SK-N-SH (cell line): ENCODE measurements around the gene HINFP. TPM values are rescaled to one million over a fixed set of nuclear protein-coding genes. Genes with fewer than 3 reads are reported as not detected.

Source experiments
- CTCF ChIA-PET: fragments of 300-600, 350-600 bp; formaldehyde crosslinking; extraction: SDS; loops from one replicate; lab custom pipeline; 2021; lab: Yijun Ruan, JAX
- POLR2A ChIA-PET: fragments of 350-600 bp; sonication (Branson Sonifier 250); formaldehyde crosslinking; extraction: SDS; loops from one replicate; lab custom pipeline; 2020; ENCODE audit warnings: antibody characterized with exemption, inconsistent platforms; lab: Yijun Ruan, JAX
- DNase-seq: peaks from one replicate; pipeline ENCODE4 v3.0.0; 2012
- H2AFZ ChIP-seq: fragments of 200-600 bp; sonication (generic); 2 replicates; pipeline ENCODE4 v1.8.1; 2016; ENCODE audit warnings: antibody characterized with exemption, mild to moderate bottlenecking, low read depth
- H3F3A ChIP-seq: fragments of 200-600 bp; sonication (generic); replicated peaks from 2 replicates; pipeline ENCODE3; 2016; ENCODE audit warnings: antibody characterized with exemption, mild to moderate bottlenecking; ENCODE audit not compliant: insufficient read depth
- H3K27ac ChIP-seq, 2 experiments: fragments of 200-500 bp in 1 of 2; fragments of 200-600 bp in 1 of 2; sonication (Bioruptor generic) in 1 of 2; sonication (generic), shearing (Covaris generic) in 1 of 2; 2 replicates each; pipeline versions ENCODE4 v1.5.1 to v1.6.1; 2014 to 2016; ENCODE audit warnings: low read depth in 2 of 2, inconsistent platforms in 1 of 2, low read length in 1 of 2, mild to moderate bottlenecking in 1 of 2, mixed read lengths in 1 of 2
- H3K27me3 ChIP-seq: fragments of 200-600 bp; sonication (generic), shearing (Covaris generic); 2 replicates; pipeline ENCODE4 v1.6.1; 2016; ENCODE audit warnings: mixed run types; ENCODE audit not compliant: insufficient read depth
- H3K36me3 ChIP-seq, 2 experiments: fragments of 200-500 bp in 1 of 2; fragments of 200-600 bp in 1 of 2; sonication (Bioruptor generic) in 1 of 2; sonication (generic) in 1 of 2; replicated peaks in 1 of 2; 2 replicates each; pipeline versions ENCODE3 to v1.5.1; 2014 to 2016; ENCODE audit warnings: low read length in 1 of 2, mild to moderate bottlenecking in 1 of 2; ENCODE audit not compliant: insufficient read depth in 2 of 2, control insufficient read depth in 1 of 2
- H3K4me1 ChIP-seq, 2 experiments: fragments of 200-500 bp in 1 of 2; fragments of 200-600 bp in 1 of 2; sonication (Bioruptor generic) in 1 of 2; sonication (generic), shearing (Covaris generic) in 1 of 2; 2 replicates each; pipeline versions ENCODE4 v1.5.1 to v1.6.1; 2014 to 2016; ENCODE audit warnings: low read depth in 1 of 2, low read length in 1 of 2, mixed run types in 1 of 2; ENCODE audit not compliant: insufficient read depth in 2 of 2, control insufficient read depth in 1 of 2
- H3K4me2 ChIP-seq: fragments of 200-600 bp; sonication (generic), shearing (Covaris generic); 2 replicates; pipeline ENCODE4 v1.6.1; 2017; ENCODE audit warnings: mixed run types
- H3K4me3 ChIP-seq, 2 experiments: fragments of 200-500 bp in 1 of 2; fragments of 200-600 bp in 1 of 2; sonication (Bioruptor generic) in 1 of 2; sonication (generic), shearing (Covaris generic) in 1 of 2; 2 replicates each; pipeline versions ENCODE4 v1.5.1 to v1.8.1; 2014 to 2016; ENCODE audit warnings: low read depth in 2 of 2, inconsistent platforms in 1 of 2, low read length in 1 of 2, mild to moderate bottlenecking in 1 of 2, mixed read lengths in 1 of 2, moderate library complexity in 1 of 2
- H3K79me2 ChIP-seq: fragments of 200-600 bp; sonication (generic); 2 replicates; pipeline ENCODE4 v1.8.1; 2017; ENCODE audit warnings: mild to moderate bottlenecking; ENCODE audit not compliant: insufficient read depth
- H3K9ac ChIP-seq: fragments of 200-600 bp; sonication (generic); 2 replicates; pipeline ENCODE4 v1.6.1; 2017; ENCODE audit warnings: mixed run types
- H3K9me2 ChIP-seq: fragments of 200-600 bp; sonication (generic); 2 replicates; pipeline ENCODE4 v1.6.1; 2017; ENCODE audit warnings: mixed run types
- H3K9me3 ChIP-seq: fragments of 200-600 bp; sonication (generic); 2 replicates; pipeline ENCODE4 v1.6.1; 2017; ENCODE audit warnings: mixed run types, mild to moderate bottlenecking, moderate library complexity
- H4K20me1 ChIP-seq: fragments of 200-600 bp; sonication (generic); 2 replicates; pipeline ENCODE4 v1.6.1; 2017; ENCODE audit warnings: mild to moderate bottlenecking, mixed run types; ENCODE audit not compliant: insufficient read depth
- CHD2 ChIP-seq: fragments of 150-350 bp; IDR thresholded peaks from 2 replicates; pipeline ENCODE4 v1.6.1; 2018; ENCODE audit warnings: low read length; ENCODE audit not compliant: partially characterized antibody
- ELF1 ChIP-seq: IDR thresholded peaks from 2 replicates; pipeline ENCODE4 v1.4.0; 2012
- EZH2phosphoT487 ChIP-seq: fragments of 200-600 bp; sonication (generic); IDR thresholded peaks from 2 replicates; pipeline ENCODE4 v1.6.1; 2017; ENCODE audit warnings: low read depth, mixed run types, mild to moderate bottlenecking, antibody characterized with exemption, moderate library complexity, borderline replicate concordance
- FOXJ3 ChIP-seq: sonication (generic); formaldehyde crosslinking; IDR thresholded peaks from 2 replicates; pipeline ENCODE4 v1.5.1; 2020; ENCODE audit warnings: mild to moderate bottlenecking, missing genetic modification reagents
- GABPA ChIP-seq: IDR thresholded peaks from 2 replicates; pipeline ENCODE4 v1.4.0; 2012; ENCODE audit warnings: low read depth, mild to moderate bottlenecking
- JUND ChIP-seq: IDR thresholded peaks from 2 replicates; pipeline ENCODE4 v1.4.0; 2012
- NFIC ChIP-seq: IDR thresholded peaks from 2 replicates; pipeline ENCODE4 v1.4.0; 2012; ENCODE audit warnings: borderline replicate concordance
- NRF1 ChIP-seq: IDR thresholded peaks from 2 replicates; pipeline ENCODE4 v1.6.1; 2012; ENCODE audit warnings: low read depth, mild to moderate bottlenecking, low read length
- POLR2AphosphoS5 ChIP-seq: IDR thresholded peaks from 2 replicates; pipeline ENCODE4 v1.6.1; 2012; ENCODE audit warnings: low read depth, low read length
- RFX5 ChIP-seq: IDR thresholded peaks from 2 replicates; pipeline ENCODE4 v1.6.1; 2012; ENCODE audit warnings: mild to moderate bottlenecking, improper control_type of control experiment, low read length
- RXRA ChIP-seq: IDR thresholded peaks from 2 replicates; pipeline ENCODE4 v1.4.0; 2012; ENCODE audit warnings: low read depth, mild to moderate bottlenecking, borderline replicate concordance
- SMC3 ChIP-seq: IDR thresholded peaks from 2 replicates; pipeline ENCODE4 v1.6.1; 2012; ENCODE audit warnings: low read depth, low read length, improper control_type of control experiment
- TCF12 ChIP-seq: IDR thresholded peaks from 2 replicates; pipeline ENCODE4 v1.4.0; 2012
- YY1 ChIP-seq: IDR thresholded peaks from 2 replicates; pipeline ENCODE4 v1.4.0; 2012; ENCODE audit warnings: low read depth, mild to moderate bottlenecking
- WGBS: methylation state at CpG from one replicate; pipeline ENCODE4 v1.1.6; 2017; ENCODE audit warnings: low lambda C conversion rate; 5-methylcytosine and 5-hydroxymethylcytosine counted together
- polyA plus RNA-seq, 3 experiments: library from polyadenylated mRNA; depleted of rRNA; stranded (reverse); fragments of >200 nt; gene quantifications; 2 replicates each; pipeline ENCODE4 v1.2.3, GENCODE V29; 2012
- TF ChIP-seq, protein P1 (sequence below): fragments of 150-350 bp; IDR thresholded peaks from 2 replicates; pipeline ENCODE4 v1.6.1; 2017; ENCODE audit warnings: antibody characterized with exemption, low read length, low read depth, borderline replicate concordance
- TF ChIP-seq, protein P2 (sequence below): fragments of 200-600 bp; sonication (generic); IDR thresholded peaks from 2 replicates; pipeline ENCODE4 v1.6.1; 2017; ENCODE audit warnings: antibody characterized with exemption, mild to moderate bottlenecking, moderate library complexity
- TF ChIP-seq, protein P3 (sequence below): IDR thresholded peaks from 2 replicates; pipeline ENCODE4 v1.4.0; 2012; ENCODE audit warnings: low read depth, borderline replicate concordance
- TF ChIP-seq, protein P4 (sequence below): IDR thresholded peaks from 2 replicates; pipeline ENCODE4; 2012
- TF ChIP-seq, protein P5 (sequence below): fragments of 150-350 bp; IDR thresholded peaks from 2 replicates; pipeline ENCODE4 v1.6.1; 2016; ENCODE audit warnings: mild to moderate bottlenecking, low read depth, low read length
- TF ChIP-seq, protein P6 (sequence below): IDR thresholded peaks from 2 replicates; pipeline ENCODE4 v1.4.0; 2012; ENCODE audit warnings: low read depth

Gene HINFP
- polyA plus RNA-seq, 1 of the 3 experiments (the other 2 are of a cell fraction): 21.8 TPM

DNA sequence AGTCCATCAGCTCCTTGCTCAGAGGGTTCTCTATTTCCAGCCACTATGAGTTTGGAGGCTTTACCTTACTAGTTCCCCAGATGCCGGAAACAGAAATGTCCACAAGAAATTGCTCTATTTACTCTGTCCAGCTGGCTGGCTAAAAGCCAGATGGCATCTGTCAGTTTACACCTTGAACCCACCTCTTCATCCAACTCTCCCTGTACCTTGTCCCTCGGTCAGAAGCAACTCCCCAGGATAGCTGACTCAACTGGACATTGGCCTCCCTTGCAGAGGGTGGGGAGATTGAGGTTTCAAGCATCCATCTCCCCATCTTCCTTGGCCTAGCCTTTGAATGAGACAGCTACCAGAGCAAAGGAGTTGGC is 12.5 kb upstream of the HINFP start:
- Histone ChIP-seq H2AFZ (no peak overlapping the region; the same call in 1 of the 2 replicates), H3K4me2 (peak overlapping the region; percentile 98), H3K9ac (no peak overlapping the region), H3K79me2 (peaks cover 30% of the 10 kb centered on the region; the same call in 1 of the 2 replicates), H3F3A (peaks cover 7% of the 10 kb centered on the region), H3K9me2 (no peaks in the 10 kb centered on the region), H3K36me3 (peaks cover 0 to 20% of the 10 kb centered on the region in 2 experiments), H3K9me3 (no peaks in the 10 kb centered on the region), H3K27me3 (no peaks in the 10 kb centered on the region), H3K4me1 (peaks cover 19 to 25% of the 10 kb centered on the region in 2 experiments), H3K4me3 (peak overlapping the region; percentile 85 to 86; a peak in 3 of 4 replicates), H3K27ac (no peak overlapping the region; a peak in 1 of 4 replicates), H4K20me1 (no peaks in the 10 kb centered on the region)
- no peak for DNase-seq
- ChIA-PET CTCF (interaction anchor here (1.0 to 4.5 kb wide), 5 partner anchors 14 to 215 kb away, joined by 3 to 15 read pairs (median 7); partner anchors contain the start of gene CBL), POLR2A (interaction anchor here (1.0 to 4.3 kb wide), 3 partner anchors 9 to 14 kb away, joined by 3 to 17 read pairs (median 3); partner anchors contain the start of gene HINFP)
- 92% methylated on average over 2 of the region's 2 CpGs for WGBS
- TF ChIP-seq EZH2phosphoT487 (no peak), NFIC (no peak), GABPA (no peak), POLR2AphosphoS5 (no peak), FOXJ3 (CRISPR knock-in tag) (no peak), SMC3 (no peak), RFX5 (no peak), ELF1 (no peak), JUND (no peak), RXRA (no peak), TCF12 (no peak), YY1 (no peak), NRF1 (no peak), CHD2 (no peak)
- TF ChIP-seq, protein P1, sequence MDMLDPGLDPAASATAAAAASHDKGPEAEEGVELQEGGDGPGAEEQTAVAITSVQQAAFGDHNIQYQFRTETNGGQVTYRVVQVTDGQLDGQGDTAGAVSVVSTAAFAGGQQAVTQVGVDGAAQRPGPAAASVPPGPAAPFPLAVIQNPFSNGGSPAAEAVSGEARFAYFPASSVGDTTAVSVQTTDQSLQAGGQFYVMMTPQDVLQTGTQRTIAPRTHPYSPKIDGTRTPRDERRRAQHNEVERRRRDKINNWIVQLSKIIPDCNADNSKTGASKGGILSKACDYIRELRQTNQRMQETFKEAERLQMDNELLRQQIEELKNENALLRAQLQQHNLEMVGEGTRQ: no peak
- TF ChIP-seq, protein P2, sequence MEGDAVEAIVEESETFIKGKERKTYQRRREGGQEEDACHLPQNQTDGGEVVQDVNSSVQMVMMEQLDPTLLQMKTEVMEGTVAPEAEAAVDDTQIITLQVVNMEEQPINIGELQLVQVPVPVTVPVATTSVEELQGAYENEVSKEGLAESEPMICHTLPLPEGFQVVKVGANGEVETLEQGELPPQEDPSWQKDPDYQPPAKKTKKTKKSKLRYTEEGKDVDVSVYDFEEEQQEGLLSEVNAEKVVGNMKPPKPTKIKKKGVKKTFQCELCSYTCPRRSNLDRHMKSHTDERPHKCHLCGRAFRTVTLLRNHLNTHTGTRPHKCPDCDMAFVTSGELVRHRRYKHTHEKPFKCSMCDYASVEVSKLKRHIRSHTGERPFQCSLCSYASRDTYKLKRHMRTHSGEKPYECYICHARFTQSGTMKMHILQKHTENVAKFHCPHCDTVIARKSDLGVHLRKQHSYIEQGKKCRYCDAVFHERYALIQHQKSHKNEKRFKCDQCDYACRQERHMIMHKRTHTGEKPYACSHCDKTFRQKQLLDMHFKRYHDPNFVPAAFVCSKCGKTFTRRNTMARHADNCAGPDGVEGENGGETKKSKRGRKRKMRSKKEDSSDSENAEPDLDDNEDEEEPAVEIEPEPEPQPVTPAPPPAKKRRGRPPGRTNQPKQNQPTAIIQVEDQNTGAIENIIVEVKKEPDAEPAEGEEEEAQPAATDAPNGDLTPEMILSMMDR: no peak
- TF ChIP-seq, protein P3, sequence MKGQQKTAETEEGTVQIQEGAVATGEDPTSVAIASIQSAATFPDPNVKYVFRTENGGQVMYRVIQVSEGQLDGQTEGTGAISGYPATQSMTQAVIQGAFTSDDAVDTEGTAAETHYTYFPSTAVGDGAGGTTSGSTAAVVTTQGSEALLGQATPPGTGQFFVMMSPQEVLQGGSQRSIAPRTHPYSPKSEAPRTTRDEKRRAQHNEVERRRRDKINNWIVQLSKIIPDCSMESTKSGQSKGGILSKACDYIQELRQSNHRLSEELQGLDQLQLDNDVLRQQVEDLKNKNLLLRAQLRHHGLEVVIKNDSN: no peak
- TF ChIP-seq, protein P4, sequence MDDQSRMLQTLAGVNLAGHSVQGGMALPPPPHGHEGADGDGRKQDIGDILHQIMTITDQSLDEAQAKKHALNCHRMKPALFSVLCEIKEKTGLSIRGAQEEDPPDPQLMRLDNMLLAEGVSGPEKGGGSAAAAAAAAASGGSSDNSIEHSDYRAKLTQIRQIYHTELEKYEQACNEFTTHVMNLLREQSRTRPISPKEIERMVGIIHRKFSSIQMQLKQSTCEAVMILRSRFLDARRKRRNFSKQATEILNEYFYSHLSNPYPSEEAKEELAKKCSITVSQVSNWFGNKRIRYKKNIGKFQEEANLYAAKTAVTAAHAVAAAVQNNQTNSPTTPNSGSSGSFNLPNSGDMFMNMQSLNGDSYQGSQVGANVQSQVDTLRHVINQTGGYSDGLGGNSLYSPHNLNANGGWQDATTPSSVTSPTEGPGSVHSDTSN: no peak
- TF ChIP-seq, protein P5, sequence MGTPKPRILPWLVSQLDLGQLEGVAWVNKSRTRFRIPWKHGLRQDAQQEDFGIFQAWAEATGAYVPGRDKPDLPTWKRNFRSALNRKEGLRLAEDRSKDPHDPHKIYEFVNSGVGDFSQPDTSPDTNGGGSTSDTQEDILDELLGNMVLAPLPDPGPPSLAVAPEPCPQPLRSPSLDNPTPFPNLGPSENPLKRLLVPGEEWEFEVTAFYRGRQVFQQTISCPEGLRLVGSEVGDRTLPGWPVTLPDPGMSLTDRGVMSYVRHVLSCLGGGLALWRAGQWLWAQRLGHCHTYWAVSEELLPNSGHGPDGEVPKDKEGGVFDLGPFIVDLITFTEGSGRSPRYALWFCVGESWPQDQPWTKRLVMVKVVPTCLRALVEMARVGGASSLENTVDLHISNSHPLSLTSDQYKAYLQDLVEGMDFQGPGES: no peak
- TF ChIP-seq, protein P6, sequence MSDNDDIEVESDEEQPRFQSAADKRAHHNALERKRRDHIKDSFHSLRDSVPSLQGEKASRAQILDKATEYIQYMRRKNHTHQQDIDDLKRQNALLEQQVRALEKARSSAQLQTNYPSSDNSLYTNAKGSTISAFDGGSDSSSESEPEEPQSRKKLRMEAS: no peak
